ENCODE measurements around the gene BCHE. TPM values are rescaled to one million over a fixed set of nuclear protein-coding genes. Genes with fewer than 3 reads are reported as not detected.

BCHE gene
- polyA plus RNA-seq, 3 donors, result 7.3 to 10.3 (median 8.2) TPM

DNA sequence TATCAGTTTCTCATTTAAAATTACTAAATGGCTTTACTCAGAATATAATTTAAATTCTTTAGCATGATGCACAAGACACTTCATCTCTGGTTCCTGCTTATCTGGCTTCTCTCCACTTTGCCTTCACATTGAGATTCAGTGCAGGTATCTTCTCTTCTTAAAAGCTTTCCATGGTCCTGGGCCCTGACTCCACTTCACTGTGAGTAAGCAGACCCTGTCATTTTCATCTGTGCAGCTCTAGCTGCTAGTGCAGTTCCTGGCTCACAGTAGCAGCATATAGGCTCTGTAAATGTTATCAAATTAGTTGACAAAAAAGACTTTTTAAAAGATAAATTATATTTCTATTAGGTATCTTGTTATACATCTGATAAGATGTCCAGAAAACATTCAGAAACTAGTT, 58.8 kb downstream of the BCHE start:
- no peak for DNase-seq (ENCODE audit: extremely low read depth in 1 of 11, low read depth in 9 of 11, low spot score in 4 of 11)

GRCh38 chr3:165775824-165776223, 61.4 kb downstream of the BCHE start:
- no peak for DNase-seq (ENCODE audit: extremely low read depth in 1 of 11, low read depth in 9 of 11, low spot score in 4 of 11)

GRCh38 chr3:165770781-165771180, 66.4 kb downstream of the BCHE start:
- DNase-seq (ENCODE audit: extremely low read depth in 1 of 11, low read depth in 9 of 11, low spot score in 4 of 11), result no peak

DNA sequence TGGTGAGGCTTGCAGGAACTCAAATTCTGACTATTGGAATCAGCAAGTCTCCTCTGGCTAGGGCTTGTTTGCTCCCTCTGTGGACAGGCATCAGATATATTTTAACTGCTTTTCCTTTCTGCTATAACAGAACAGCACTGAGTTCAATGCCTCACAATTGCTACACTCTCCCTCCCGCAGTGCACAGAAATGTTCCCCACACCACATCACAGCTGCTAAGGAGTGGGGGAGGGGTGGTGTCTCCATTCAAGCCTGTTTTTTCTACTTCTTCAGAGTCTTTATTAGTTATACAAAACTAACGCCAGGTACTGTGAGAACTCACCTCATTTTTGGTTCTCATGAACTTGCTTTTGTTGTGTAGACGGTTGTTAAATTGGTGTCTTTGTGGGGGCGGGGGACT, 68.5 kb downstream of the BCHE start:
- DNase-seq (ENCODE audit: extremely low read depth in 1 of 11, low read depth in 9 of 11, low spot score in 4 of 11), result no peak

- DNase-seq (ENCODE audit: extremely low read depth in 1 of 11, low read depth in 9 of 11, low spot score in 4 of 11), result no peak
These were observed 78.2 kb downstream of the BCHE start for GRCh38 chr3:165759041-165759440.

DNA sequence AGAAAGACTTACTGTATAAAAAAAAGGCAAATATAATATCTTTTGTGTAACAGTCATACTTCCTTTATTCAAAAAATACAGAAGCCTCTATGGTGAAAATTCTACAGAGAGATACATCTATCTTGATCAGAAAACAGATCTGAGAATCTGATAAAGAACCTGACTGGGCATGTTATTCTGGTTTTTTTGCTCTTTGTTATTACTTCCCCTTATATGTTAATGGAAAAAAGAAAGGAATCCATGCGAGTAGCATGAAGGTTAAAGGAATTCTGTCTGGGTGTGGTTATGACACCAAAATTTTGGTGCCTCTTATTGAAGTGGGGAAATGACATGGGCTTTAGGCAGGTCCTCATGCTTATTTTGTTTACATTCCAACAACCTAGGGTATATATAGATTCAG, 81.7 kb downstream of the BCHE start:
- DNase-seq (ENCODE audit: extremely low read depth in 1 of 11, low read depth in 9 of 11, low spot score in 4 of 11), result no peak

DNA sequence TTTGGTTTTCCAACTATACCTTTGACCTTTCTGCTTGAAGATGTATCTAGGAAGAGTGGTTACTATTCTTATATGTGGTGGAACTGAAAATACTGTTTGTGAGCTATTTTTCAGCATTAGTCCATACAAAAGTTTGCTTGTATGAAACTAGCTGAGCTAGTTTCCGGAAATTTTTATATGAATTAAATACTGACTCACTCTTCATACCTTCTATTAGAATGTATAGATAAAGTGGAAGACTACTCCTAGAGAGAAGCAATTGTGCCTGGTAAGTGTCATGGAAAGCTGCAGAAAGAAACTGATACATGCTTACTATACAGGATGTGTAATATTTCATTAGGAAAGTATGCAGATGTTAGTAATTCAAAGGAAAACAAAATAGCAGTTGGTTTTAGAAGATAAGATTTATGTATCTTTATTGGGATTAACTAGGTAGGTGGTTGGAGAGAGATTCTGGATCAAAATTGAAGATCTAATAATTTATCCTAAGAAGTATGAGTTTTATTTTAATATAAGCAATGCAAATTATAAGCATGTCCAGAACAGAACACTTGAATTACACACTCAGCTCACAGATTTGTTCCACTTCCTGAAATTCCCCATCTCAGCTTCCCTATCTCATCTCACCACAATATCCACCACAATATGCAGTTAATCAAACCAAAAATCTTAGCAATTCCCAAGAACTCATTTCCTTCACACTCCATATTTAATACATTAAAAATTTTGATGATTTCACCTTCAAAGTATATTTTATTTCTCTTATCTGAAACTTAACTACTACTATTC, 82.8 kb downstream of the BCHE start:
- DNase-seq (ENCODE audit: extremely low read depth in 1 of 11, low read depth in 9 of 11, low spot score in 4 of 11), result no peak

- no peak for DNase-seq (ENCODE audit: extremely low read depth in 1 of 11, low read depth in 9 of 11, low spot score in 4 of 11)
These were observed 83.7 kb downstream of the BCHE start for GRCh38 chr3:165753560-165753959.

DNA sequence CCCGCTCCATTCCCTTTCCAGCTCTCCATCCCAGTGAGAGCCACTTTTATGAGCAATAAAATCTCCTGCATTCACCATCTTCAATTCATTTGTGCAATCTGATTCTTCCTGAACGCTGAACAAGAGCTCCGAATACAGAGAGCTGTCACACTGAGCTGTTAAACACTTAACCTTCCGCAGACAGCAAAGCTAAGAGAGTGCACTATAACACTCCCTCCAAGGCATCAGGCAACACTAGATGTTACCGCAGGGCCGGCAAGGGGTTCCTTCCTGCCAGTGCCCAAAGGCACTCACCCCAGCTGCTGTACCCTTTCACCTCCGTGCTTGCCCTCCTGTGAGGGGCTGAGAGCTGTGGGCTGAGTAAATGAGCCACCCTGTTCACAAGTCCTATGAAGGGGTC, 85.6 kb downstream of the BCHE start:
- no peak for DNase-seq (ENCODE audit: extremely low read depth in 1 of 11, low read depth in 9 of 11, low spot score in 4 of 11)

- no peak for DNase-seq (ENCODE audit: extremely low read depth in 1 of 11, low read depth in 9 of 11, low spot score in 4 of 11)
These were observed 87.4 kb downstream of the BCHE start for GRCh38 chr3:165749821-165750220.

GRCh38 chr3:165749241-165749640, 88.0 kb downstream of the BCHE start:
- DNase-seq (ENCODE audit: extremely low read depth in 1 of 11, low read depth in 9 of 11, low spot score in 4 of 11), result no peak

DNA sequence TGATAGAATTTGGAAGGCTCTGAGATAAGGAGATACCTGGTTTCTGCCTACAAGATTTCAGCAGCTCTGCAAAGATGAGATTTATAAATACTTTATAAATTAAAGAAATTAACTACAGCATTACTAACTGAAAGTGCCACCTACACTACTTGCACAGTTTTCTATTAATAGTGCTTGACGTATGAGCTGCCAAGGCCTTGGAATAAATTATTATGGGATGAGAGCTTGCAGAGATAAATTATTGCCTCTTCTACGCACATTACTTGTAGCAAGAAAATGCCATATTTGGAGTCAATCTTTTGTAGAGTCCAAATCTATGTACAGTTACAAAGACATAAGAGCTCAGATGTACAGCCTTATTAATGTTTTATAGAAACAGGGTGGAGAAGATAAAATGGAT, 89.1 kb downstream of the BCHE start:
- DNase-seq (ENCODE audit: extremely low read depth in 1 of 11, low read depth in 9 of 11, low spot score in 4 of 11), result peak in 1 of 11 donors; percentile 1

DNA sequence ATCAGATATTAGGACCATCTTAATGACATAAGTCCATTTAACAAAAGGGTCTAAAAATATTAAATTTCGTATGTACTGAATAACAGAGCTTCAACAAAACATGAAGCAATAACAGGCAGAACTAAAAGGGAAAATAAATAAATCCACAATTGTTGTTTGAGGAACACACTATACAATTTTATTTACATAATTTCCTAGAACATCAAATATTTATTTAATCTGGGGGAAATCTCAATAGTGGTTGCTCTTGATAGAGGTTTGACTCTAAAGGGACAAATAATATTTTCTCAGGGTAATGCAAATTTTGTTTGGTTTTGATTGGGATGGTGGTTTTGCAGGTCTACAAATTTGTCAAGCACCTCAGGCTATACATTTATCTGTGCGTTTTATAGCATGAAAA, 90.3 kb downstream of the BCHE start:
- no peak for DNase-seq (ENCODE audit: extremely low read depth in 1 of 11, low read depth in 9 of 11, low spot score in 4 of 11)

GRCh38 chr3:165744025-165744424, 93.2 kb downstream of the BCHE start:
- DNase-seq (ENCODE audit: extremely low read depth in 1 of 11, low read depth in 9 of 11, low spot score in 4 of 11), result no peak

- DNase-seq (ENCODE audit: extremely low read depth in 1 of 11, low read depth in 9 of 11, low spot score in 4 of 11), result peak in 6 of 11 donors; percentile 0 to 25 (median 5)
These were observed 94.9 kb downstream of the BCHE start for GRCh38 chr3:165742351-165742750.

DNA sequence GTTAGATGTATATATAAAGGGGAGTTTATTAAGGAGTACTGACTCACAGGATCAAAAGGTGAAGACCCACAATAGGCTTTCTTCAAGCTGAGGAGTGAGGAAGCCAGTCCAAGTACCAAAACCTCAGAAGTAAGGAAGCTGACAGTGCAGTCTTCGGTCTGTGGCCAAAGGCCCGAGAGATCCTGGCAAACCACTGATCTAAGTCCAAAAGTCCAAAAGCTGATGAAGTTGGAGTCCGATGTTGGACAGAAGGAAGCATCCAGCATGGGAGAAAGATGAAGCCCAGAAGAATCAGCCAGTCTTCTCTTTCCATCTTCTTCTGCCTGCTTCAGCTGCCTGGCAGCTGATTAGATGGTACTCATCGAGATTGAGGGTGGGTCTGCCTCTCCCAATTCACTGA, 107.5 kb downstream of the BCHE start:
- DNase-seq (ENCODE audit: extremely low read depth in 1 of 11, low read depth in 9 of 11, low spot score in 4 of 11), result no peak

- no peak for DNase-seq (ENCODE audit: extremely low read depth in 1 of 11, low read depth in 9 of 11, low spot score in 4 of 11)
These were observed 108.3 kb downstream of the BCHE start for GRCh38 chr3:165728924-165729323.

GRCh38 chr3:165725296-165725695, 111.9 kb downstream of the BCHE start:
- DNase-seq (ENCODE audit: extremely low read depth in 1 of 11, low read depth in 9 of 11, low spot score in 4 of 11), result no peak
